Mammary epithelial cell (primary cell): ENCODE results near the gene HTR3C.

ENCODE experiments used
- CTCF ChIP-seq, 2 donors: IDR thresholded peaks in 1 of 2; conservative IDR thresholded peaks in 1 of 2; 2 replicates each; pipeline ENCODE4 v1.5.1; 2011 to 2012; ENCODE audit warnings: inconsistent platforms in 2 of 2, low read length in 2 of 2, mild to moderate bottlenecking in 2 of 2, control low read depth in 1 of 2, low read depth in 1 of 2; ENCODE audit not compliant: insufficient read depth in 1 of 2; ENCODE audit errors: extremely low read depth in 1 of 2
- EZH2 ChIP-seq: IDR thresholded peaks from 2 replicates; pipeline ENCODE4 v1.6.1; 2012; ENCODE audit warnings: low read length, inconsistent platforms, borderline replicate concordance

- TF ChIP-seq EZH2 (no peak), CTCF (conservative IDR thresholded peaks at IDR 0.05 in 1 of 2, IDR thresholded peaks at IDR 0.05 in 1 of 2; ENCODE audit: extremely low read depth in 1 of 2, insufficient read depth in 1 of 2, low read depth in 1 of 2, low read length in 2 of 2) (no peak)
Observed at GRCh38 chr3:184005941-184006507, 46.8 kb upstream of the HTR3C start.
